ENCODE results near the gene CDH12. TPM values are rescaled to one million over a fixed set of nuclear protein-coding genes. Genes with fewer than 3 reads are reported as not detected.

CDH12 gene
- total RNA-seq, 1 experiment from 2014 or later = not detected

GRCh38 chr5:21784487-21784886 lies 1068.7 kb downstream of the CDH12 start:
- ChIA-PET RAD21 (ENCODE audit: low non-redundant PET in 1 of 2, low total read pairs in 2 of 2, uncharacterized antibody in 2 of 2, unreplicated experiment in 2 of 2) (no interaction called here), CTCF (no interaction called here), POLR2A (no interaction called here)
- no peaks in the 10 kb centered on the region for H3K27me3 ChIP-seq (ENCODE audit: insufficient read depth, low read length)
- no peak overlapping the region for H3K4me2 ChIP-seq (ENCODE audit: low read length)
- H3K9me2 ChIP-seq (ENCODE audit: insufficient read depth) = no peaks in the 10 kb centered on the region
- BruUV-seq (replicated peaks) = no TSS peak
- DNase-seq (ENCODE audit: low read depth, low spot score) = no peak
- no peaks in the 10 kb centered on the region for H3K79me2 ChIP-seq (ENCODE audit: insufficient read depth, low read length)
- H3K36me3 ChIP-seq (ENCODE audit: control insufficient read depth in 1 of 2, insufficient read depth in 2 of 2, low read length in 2 of 2) = no peaks in the 10 kb centered on the region
- TF ChIP-seq REST (IDR thresholded peaks at IDR 0.05; ENCODE audit: low read depth) = no peak
- no peak for TF ChIP-seq ZFX (IDR thresholded peaks at IDR 0.05)
- TF ChIP-seq SRF (IDR thresholded peaks at IDR 0.05; ENCODE audit: low read depth) = no peak
- H3K9me3 ChIP-seq (ENCODE audit: control insufficient read depth in 1 of 2, insufficient read depth in 1 of 2, low read depth in 1 of 2, low read length in 2 of 2) = peaks cover 11 to 27% of the 10 kb centered on the region in 2 experiments; a peak in 2 of 4 replicates
- ATAC-seq = no peak
- no peaks in the 10 kb centered on the region for H3K4me1 ChIP-seq (ENCODE audit: control insufficient read depth in 1 of 2, insufficient read depth in 2 of 2, low read length in 2 of 2)
- no peaks in the 10 kb centered on the region for H4K20me1 ChIP-seq (ENCODE audit: insufficient read depth)
- no peak overlapping the region for H3K27ac ChIP-seq (ENCODE audit: low read depth, low read length)
- no peak overlapping the region for H2AFZ ChIP-seq (ENCODE audit: low read depth, low read length, poor library complexity, severe bottlenecking)
- no peak overlapping the region for H3K4me3 ChIP-seq (replicated peaks in 1 of 2; ENCODE audit: low read depth in 1 of 2, low read length in 2 of 2)
- no peak overlapping the region for H3K9ac ChIP-seq (ENCODE audit: low read length)
- intact Hi-C loops (cut with micrococcal nuclease) = no loop called here

DNA sequence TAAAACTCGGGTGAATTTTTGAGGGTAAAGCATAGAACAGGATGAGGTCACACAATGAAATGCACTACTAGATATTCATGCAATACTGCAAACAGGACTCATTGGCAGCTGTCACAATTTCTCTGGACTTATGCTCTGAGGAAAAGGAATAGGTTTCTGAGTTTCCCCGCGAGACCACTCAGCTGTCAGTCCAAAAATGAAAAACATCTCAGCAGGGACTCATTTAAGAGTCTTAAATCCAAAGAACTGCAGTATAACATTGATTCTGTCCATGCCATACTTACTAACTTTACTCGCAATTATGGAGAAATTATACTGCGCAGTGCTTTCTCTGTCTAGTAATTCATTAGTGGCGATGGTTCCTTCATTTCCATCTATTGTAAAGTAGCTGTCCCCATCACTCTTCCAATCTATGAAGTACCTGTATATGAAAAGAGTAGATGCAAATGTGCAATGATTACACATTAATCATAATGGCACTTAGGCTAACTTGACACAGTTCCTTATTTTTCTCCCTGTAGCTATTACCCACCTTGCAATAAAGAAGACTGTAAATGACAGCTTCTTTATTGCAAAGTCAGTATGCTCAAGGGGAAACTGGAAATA lies 1070.0 kb downstream of the CDH12 start:
- Histone ChIP-seq H3K79me2 (ENCODE audit: insufficient read depth, low read length) (no peaks in the 10 kb centered on the region), H3K9me3 (ENCODE audit: control insufficient read depth in 1 of 2, insufficient read depth in 1 of 2, low read depth in 1 of 2, low read length in 2 of 2) (peaks cover 6 to 27% of the 10 kb centered on the region in 2 experiments; a peak in 2 of 4 replicates), H3K27me3 (ENCODE audit: insufficient read depth, low read length) (no peaks in the 10 kb centered on the region), H2AFZ (ENCODE audit: low read depth, low read length, poor library complexity, severe bottlenecking) (no peak overlapping the region), H4K20me1 (ENCODE audit: insufficient read depth) (no peaks in the 10 kb centered on the region), H3K4me1 (ENCODE audit: control insufficient read depth in 1 of 2, insufficient read depth in 2 of 2, low read length in 2 of 2) (no peaks in the 10 kb centered on the region), H3K9ac (ENCODE audit: low read length) (no peak overlapping the region), H3K36me3 (ENCODE audit: control insufficient read depth in 1 of 2, insufficient read depth in 2 of 2, low read length in 2 of 2) (no peaks in the 10 kb centered on the region), H3K9me2 (ENCODE audit: insufficient read depth) (no peaks in the 10 kb centered on the region), H3K27ac (ENCODE audit: low read depth, low read length) (no peak overlapping the region), H3K4me2 (ENCODE audit: low read length) (no peak overlapping the region), H3K4me3 (replicated peaks in 1 of 2; ENCODE audit: low read depth in 1 of 2, low read length in 2 of 2) (no peak overlapping the region)
- ChIA-PET CTCF (no interaction called here), POLR2A (no interaction called here), RAD21 (ENCODE audit: low non-redundant PET in 1 of 2, low total read pairs in 2 of 2, uncharacterized antibody in 2 of 2, unreplicated experiment in 2 of 2) (no interaction called here)
- BruUV-seq (replicated peaks) = no TSS peak
- DNase-seq (ENCODE audit: low read depth, low spot score) (no peak), ATAC-seq (no peak)
- intact Hi-C loops (cut with micrococcal nuclease) = no loop called here
- TF ChIP-seq ELF1 (IDR thresholded peaks at IDR 0.05; ENCODE audit: borderline replicate concordance, low read depth) (no peak), JUND (IDR thresholded peaks at IDR 0.05) (no peak), ZNF274 (IDR thresholded peaks at IDR 0.05; ENCODE audit: low read depth, low read length) (no peak), CBX3 (IDR thresholded peaks at IDR 0.05; ENCODE audit: low read depth) (no peak), SRF (IDR thresholded peaks at IDR 0.05; ENCODE audit: low read depth) (no peak), EZH2phosphoT487 (IDR thresholded peaks at IDR 0.05; ENCODE audit: borderline replicate concordance) (no peak), SIN3A (IDR thresholded peaks at IDR 0.05; ENCODE audit: low read depth) (no peak), FOSL1 (IDR thresholded peaks at IDR 0.05; ENCODE audit: low read depth) (no peak), POLR2A (IDR thresholded peaks at IDR 0.05; ENCODE audit: borderline replicate concordance, extremely low read depth, insufficient read depth, insufficient read length) (no peak), EGR1 (IDR thresholded peaks at IDR 0.05; ENCODE audit: low read depth) (no peak), POLR2AphosphoS5 (IDR thresholded peaks at IDR 0.05; ENCODE audit: low read depth, low read length) (no peak), SP1 (IDR thresholded peaks at IDR 0.05; ENCODE audit: low read depth) (no peak)
- TF ChIP-seq, protein P1, sequence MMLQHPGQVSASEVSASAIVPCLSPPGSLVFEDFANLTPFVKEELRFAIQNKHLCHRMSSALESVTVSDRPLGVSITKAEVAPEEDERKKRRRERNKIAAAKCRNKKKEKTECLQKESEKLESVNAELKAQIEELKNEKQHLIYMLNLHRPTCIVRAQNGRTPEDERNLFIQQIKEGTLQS (IDR thresholded peaks at IDR 0.05) = no peak
- TF ChIP-seq, protein P2, sequence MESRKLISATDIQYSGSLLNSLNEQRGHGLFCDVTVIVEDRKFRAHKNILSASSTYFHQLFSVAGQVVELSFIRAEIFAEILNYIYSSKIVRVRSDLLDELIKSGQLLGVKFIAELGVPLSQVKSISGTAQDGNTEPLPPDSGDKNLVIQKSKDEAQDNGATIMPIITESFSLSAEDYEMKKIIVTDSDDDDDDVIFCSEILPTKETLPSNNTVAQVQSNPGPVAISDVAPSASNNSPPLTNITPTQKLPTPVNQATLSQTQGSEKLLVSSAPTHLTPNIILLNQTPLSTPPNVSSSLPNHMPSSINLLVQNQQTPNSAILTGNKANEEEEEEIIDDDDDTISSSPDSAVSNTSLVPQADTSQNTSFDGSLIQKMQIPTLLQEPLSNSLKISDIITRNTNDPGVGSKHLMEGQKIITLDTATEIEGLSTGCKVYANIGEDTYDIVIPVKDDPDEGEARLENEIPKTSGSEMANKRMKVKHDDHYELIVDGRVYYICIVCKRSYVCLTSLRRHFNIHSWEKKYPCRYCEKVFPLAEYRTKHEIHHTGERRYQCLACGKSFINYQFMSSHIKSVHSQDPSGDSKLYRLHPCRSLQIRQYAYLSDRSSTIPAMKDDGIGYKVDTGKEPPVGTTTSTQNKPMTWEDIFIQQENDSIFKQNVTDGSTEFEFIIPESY (IDR thresholded peaks at IDR 0.05; ENCODE audit: extremely low read depth, insufficient replicate concordance, low read length) = no peak
- TF ChIP-seq, protein P3, sequence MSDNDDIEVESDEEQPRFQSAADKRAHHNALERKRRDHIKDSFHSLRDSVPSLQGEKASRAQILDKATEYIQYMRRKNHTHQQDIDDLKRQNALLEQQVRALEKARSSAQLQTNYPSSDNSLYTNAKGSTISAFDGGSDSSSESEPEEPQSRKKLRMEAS (IDR thresholded peaks at IDR 0.05) = no peak
